Fibroblast of skin of left quadriceps (primary cell): ENCODE results near the gene BAZ1B.
"Not testable (repeated sequence)": the region's sequence is repeated elsewhere in the genome, so short reads cannot be mapped to it uniquely, and the experiment has no call there.

Source experiments
- DNase-seq, 2 experiments: peaks; one replicate each; pipeline ENCODE4 v3.0.0-alpha.2; 2013; ENCODE audit warnings: low read depth in 2 of 2

Gene BAZ1B

DNA sequence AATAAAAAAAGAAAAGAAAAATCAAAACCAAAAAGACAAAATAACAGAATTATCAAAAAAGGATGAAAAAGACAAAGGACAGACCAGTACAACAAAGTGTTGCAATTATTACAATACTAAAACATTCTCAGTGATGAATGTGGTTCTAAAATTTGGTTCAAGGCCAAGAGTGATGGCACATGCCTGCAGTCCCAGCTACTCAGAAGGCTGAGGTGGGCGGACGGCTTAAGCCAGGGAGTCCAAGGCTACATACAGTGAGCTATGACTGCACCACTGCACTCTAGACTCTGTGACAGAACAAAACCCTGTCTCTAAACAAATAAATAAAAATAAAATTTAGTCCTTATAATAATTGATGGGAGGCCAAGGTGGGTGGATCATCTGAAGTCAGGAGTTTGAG, 14.5 kb downstream of the BAZ1B start:
- no peak for DNase-seq

DNA sequence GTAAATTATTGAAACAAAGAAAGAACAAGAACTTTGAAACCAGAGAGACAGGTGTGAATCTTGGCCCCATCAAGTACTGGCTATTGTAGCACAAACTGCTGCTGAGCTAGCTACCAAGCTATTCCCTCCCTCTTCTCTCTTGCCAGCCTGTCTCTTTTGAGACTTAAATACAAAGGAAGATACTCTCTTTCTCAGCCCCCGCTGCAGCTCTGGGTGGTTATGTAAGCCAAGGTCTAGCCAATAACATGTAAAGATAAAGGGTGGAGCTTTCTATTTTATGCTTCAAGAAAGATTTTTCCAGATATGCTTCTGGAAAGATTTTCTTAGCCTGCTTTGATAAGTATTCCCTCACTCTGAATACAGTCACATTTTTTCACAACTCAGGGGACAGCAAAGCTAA, 17.2 kb downstream of the BAZ1B start:
- DNase-seq = no peak

DNA sequence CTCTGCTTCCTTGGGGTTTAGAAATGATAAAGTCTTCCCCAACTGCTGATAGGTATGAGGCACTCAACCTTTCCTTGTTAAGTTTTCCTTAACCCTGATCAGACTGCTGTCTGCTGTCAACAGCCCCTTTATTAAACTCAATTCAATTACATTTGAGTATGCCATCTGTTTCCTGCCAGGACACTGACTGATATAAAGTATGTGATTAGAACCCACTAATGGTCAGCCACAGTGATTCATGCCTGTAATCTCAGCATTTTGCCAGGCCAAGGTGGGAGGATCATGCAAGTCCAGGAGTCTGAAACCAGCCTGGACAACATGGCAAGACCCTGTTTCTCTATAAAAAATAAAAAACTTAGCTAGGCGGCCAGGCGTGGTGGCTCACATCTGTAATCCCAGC, 18.1 kb downstream of the BAZ1B start:
- no peak for DNase-seq

DNA sequence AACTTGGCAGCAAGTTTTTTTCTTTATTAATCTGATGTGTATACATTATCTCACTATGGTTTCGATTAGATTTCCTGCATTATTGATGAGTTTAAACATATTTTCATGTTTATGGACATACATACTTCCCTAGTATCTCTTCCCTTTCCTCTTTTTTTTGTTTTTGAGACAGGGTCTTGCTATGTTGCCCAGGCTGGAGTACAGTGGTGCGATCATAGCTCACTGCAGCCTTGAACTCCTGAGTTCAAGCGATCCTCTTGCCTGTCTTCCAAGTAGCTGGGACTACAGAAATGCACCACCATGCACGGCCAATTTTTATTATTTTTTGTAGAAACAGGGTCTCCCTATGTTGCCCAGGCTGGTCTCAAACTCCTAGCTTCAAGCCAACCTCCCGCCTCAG, 18.9 kb downstream of the BAZ1B start:
- DNase-seq = no peak

DNA sequence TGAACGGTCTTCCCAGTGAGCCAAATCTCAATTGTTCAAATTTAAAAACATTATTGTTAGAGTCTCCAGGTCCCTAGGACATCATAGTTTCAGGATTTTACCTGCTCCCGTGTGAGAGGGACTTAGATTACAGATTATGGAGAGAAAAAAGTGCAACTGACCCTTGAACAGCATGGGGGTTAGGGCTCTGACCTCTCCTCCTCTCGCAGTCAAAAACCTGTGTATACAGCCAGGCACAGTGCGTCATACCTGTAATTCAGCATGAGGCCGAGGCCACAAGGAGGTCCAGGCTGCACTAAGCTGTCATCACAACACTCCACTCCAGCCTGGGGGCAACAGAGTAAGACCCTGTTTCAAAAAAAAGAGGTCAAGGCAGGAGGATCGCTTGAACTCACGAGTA, 25.5 kb downstream of the BAZ1B start:
- DNase-seq = no peak

DNA sequence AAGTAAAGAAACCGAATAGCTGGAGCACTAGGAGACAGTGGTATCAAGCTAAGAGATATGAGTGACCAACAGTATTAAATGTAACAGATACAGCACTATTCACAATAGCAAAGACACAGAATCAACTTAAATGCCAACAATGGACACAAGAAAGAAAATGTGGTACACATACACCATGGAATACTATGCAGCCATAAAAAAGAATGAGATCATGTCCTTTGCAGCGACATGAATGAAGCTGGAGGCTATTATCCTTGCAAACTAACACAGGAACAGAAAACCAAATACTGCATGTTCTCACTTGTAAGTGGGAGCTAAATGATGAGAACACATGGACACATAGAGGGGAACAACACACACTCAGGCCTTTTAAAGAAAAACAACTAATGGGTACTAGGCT, 26.6 kb downstream of the BAZ1B start:
- DNase-seq = not testable (repeated sequence)

DNA sequence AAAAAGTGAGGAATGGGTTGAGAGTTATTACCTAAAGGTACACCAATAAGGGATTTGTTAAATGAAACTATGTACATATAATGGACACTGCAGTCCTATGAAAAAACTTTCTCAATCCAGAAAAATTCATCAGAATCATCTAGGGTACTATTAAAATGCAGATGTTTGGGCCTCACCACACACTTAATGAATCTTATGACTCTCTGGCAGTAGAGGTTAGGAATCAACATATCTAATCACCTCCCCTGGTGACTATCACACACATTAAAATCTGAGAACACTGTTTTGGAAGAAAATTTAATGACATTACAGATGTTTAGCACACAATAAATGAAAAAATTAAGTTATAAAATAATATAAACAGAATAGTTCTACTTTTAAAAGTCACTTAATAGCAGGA, 32.1 kb downstream of the BAZ1B start:
- DNase-seq = no peak

DNA sequence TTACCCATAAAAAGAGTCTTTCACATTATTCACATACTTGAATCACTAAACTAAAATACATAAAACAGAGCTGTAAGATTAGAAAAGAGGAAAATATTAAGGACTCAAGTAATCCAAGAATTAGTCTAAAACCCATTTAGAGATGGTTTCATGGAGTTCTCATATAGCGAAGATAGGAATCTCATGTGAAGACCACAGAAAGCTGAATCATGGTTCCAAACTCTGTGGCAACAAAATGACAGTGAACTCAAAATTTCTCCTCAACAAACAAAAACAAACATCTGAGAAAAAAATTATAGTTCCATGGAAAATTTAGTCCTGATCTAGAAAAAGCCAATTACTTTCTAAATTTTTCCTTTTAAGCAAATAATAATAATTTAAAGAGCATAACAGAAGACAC, 34.6 kb downstream of the BAZ1B start:
- no peak for DNase-seq

DNA sequence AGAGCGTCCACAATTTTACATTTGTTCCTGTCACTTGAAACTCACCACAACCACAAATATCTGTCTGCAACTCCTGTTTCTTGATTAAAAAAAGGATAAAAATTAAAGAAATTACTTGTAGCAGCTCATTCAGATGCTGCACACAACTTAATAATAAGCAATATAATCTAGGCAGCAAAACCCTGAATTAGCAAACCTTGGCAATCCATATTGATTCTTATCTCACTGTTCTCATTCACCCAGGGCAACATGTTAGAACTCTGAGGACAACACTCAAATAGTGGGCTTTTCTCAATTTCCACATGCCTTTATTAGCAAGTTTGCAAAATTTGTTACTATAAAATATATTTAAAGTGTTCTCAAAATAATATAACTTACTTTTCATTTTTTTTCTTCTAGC, 38.9 kb downstream of the BAZ1B start:
- no peak for DNase-seq

DNA sequence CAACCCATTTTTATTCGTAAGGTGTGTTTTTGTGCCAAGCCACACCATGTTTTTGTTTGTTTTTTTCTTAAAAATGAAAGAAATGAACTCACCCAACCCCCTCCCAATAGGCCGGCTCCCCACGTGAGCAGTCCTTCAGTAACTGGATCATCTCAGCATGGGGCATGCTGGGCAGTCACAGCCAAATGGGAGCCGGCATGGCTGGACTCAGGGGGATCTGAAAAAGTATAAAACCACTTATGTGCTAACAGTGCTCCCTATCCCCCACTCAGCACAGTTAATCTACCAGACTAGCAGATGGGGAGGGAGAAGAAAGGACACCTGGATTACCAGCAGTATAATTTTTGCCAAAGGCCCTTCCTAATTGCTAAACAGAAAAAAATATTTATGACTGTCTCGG, 39.3 kb downstream of the BAZ1B start:
- DNase-seq = no peak

DNA sequence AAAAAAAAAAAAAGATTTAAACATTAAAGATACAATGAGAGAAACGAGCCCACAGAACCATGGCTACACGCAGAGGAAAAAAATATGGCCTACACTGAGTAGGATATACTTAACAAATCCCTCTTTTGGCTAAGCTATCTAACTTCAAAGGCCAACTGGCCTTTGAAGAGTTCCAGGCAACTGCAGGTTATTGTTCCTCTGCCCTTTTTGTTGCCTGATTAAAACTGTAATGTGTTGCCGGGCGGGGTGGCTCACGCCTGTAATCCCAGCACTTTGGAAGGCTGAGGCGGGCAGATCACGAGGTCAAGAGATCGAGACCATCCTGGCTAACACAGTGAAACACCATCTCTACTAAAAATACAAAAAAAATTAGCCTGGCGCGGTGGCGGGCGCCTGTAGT, 40.6 kb downstream of the BAZ1B start:
- not testable (repeated sequence) for DNase-seq

DNA sequence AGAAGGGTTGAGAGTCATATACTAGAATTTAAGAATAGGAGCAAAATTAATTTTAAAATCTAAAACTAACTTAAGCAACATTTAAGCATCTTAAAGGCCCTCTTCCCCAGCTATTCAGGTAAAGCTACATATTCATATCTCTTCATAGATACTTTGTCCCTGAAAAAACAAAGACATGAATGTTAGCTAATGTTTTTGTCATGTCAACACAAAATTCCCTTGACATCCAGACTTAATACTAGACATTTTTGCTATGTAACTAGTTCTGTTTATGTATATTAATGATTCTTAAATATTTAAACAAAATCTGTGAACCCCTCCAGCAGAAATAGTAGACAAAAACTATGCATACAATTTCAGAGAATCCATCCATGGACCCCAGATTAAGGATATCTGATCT, 43.5 kb downstream of the BAZ1B start:
- DNase-seq = no peak

DNA sequence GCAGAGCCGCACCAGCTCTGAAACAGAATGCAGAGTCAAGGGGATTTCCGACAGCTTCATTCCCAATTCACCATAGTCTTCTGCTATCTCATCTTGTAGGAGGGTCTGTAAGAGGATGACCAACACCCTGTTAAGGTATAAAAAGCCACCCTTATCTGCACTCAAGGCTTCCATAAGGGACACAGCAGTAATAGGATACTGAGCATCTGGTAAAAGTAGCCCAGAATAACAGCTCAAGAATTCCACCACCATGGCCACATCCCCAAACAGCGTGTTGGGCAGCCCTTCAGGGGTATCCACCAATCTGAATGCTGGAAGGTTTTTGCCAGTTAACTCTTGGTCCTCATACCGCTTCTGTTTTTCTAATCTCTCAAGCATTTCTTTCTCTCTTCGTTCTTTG, 44.7 kb downstream of the BAZ1B start:
- no peak for DNase-seq

DNA sequence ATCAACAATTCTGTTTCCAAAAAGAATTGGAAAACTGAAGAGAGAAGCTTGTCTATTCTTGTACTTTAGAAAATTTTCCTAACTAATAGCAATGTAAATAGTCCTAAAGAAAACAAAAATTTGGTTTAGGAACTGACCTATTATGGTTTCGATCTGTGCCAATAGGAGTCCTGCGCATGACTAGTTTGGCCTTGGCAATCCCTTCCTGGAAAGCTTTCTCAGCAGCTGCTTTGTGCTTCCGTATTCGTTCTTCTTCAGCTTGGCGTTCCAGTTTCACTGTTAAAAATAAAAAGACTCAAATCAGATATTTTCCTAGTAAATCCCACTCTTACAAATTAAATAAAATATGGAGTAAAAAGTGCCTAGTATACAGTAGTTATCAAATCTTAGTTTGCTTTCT, 51.9 kb downstream of the BAZ1B start:
- DNase-seq = no peak

DNA sequence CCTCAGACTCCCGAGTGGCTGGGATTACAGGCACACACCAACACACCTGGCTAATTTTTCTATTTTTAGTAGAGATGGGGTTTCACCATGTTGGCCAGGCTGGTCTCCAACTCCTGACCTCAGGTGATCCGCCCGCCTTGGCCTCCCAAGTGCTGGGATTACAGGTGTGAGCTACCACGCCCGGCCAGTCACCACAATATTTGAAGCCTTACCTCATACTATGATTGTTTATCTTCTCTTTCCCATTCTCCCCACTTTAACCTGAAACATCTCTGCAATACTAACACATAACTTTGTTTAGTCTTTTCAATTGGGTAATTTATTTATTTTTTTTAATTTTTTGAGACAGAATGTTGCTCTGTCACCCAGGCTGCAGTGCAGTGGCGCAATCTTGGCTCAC, 55.0 kb downstream of the BAZ1B start:
- DNase-seq = not testable (repeated sequence)

DNA sequence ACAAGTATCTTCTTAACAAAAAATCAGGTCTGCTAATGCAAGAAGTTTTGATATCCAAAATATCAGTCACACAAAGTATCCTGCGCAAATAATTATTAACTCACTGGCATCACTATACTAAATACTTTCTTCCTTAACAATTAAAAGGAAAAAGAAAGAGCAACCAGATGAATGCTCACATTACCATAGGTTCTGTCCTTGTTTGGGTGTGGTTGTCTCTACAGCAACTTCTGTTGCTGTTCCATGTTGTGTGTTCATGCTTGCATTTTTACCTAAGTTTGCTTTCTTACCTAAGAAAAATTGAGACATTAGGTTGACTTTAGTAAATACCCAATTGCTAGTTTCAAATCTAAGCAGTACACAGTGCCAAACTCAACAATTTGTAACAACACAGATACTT, 56.0 kb downstream of the BAZ1B start:
- no peak for DNase-seq

DNA sequence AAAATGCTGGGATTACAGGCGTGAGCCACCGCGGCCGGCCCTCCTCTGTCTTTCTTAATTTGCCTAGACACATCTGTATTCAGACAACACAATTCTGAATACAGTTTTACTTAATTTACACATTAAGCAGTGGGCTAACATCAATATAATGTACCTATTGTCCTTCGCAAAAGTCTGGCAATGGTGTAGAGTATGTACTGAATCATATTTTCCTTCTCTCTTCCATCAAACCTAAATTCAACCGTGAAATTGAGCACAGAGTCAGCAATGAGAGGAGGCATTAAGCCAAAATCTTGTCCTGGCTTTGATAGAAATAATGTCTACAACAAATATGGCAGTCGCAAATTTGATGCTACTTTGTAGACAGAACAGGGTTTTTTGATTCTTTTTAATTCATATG, 58.1 kb downstream of the BAZ1B start:
- no peak for DNase-seq

DNA sequence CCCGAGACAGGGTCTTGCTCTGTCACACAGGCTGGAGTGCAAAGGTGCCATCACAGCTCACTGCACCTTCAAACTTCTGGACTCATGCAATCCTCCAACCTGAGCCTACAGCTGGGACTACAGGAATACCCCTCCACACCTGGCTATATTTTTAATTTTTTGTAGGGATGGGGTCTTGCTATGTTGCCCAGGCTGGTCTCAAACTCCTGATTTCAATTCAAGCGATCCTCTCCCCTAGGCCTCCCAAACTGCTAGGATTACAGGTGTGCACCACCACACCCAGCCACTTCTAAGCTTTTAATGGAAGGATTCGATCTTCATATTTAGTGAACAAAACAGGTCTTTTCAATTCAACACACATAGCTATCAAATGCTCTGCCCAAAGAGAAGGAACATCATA, 58.8 kb downstream of the BAZ1B start:
- DNase-seq = no peak

DNA sequence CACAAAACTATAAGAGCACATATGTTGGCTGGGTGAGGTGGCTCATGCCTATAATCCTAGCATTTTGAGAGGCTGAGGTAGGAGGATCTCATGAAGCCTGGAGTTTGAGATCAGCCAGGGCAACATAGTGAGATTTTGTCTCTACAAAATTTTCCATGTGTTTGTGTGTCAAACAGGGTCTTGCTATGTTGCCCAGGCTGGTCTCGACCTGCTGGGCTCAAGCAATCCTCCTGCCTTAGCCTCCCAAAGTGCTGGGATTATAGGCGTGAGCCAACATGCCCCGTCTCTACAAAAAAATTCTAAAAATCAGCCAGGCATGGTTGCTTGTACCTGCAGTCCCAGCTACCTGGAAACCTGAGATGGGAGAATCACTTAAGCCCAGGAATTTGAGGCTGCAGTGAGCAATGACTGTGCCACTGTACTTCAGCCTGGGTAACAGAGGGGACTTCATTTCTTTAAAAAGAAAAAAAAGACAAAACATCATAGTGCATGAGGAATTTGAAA, 60.3 kb downstream of the BAZ1B start:
- no peak for DNase-seq

DNA sequence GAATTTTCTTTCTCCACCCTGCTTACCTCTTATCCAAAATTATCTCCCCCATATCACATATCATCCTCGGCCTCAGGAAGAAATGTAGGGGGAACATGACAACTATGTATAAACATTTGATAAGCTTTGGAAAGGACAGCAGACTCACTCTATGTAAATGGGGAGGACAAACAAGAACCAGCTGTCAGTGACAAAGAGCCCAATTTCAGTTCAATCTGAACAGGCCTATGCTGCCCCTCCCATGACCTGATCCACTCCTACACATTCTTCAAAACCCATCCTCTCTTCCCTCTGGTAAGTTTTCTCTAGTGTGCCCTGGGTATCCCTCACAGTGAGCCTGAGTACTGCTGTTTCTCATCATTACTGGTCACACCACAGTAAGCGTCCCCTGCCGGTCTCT, 67.7 kb downstream of the BAZ1B start:
- DNase-seq = no peak

DNA sequence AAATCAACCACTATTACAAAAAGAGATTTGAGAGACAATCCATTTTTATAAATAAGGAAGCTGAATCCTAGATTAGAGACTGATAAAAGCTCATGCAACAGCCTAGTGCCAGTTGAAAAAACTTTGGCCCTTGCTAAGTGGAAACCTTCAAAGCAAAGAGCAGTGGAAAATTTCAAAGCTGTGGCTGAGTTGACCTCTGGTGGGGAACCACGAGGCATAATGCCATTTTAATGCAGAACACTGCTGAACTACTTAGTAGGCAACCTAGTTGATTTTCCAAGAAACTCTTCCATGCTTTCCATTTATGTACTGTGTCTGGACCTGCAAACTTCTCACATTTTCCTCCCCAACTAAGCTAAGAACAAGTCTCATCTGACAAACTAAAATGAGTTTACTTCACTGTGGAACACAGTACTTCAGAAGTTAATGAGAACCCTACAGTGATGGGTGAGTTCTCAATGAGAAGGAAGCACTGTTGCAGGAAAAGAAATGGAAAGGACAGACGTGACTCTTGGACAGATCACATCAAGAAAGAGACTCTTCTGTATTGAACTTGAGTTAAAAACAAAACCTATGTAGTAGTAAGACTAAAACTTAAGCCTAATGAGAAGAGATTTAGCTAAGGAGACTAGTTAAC, 69.0 kb downstream of the BAZ1B start:
- DNase-seq = no peak

DNA sequence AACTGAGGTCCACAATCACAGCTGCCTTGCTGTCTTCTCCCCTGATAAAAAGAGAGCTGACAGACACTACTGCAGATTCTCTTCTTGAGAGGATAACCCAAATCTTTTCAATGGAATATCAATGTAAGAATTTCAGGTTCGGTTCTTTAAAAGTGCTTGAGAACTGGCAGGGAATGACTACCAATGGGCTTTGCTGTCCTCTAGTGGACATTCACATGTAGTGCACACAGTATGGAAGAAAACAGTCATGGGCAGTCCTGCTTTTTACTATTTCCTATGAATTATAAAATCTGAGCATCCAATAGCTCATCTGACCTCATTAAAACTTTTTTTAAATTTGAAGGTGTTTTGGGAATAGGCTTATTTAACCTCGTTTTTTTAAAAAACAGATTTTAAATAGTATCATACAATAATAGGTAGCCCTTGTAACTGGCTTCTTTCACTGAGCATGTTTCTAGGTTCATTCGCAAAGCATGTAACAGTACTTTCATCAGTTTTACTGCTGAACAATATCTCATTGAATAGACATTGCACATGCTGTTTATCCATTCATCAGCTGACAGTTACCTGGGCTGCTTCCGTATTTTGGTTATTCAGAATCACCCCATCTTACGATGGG, 70.2 kb downstream of the BAZ1B start:
- DNase-seq = peak; percentile 22 to 25

DNA sequence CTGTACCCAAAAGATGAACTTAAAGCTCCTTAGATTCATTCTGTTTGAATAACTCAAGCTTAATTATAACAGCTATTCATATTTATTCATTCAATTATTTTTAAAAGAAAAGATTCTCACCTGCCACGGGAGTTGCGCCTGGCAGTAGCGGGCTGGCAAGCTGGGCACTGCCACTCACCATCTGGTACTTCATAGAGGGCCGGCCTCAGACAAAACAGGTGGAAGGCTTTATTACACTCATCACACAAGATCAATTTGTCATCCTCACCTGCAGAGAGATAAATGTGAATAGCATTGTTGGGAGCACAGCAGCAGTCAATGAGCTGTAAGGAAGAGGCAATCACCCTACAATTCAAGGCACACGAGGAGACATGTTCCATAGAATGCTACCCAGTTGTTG, 72.7 kb downstream of the BAZ1B start:
- DNase-seq = no peak

DNA sequence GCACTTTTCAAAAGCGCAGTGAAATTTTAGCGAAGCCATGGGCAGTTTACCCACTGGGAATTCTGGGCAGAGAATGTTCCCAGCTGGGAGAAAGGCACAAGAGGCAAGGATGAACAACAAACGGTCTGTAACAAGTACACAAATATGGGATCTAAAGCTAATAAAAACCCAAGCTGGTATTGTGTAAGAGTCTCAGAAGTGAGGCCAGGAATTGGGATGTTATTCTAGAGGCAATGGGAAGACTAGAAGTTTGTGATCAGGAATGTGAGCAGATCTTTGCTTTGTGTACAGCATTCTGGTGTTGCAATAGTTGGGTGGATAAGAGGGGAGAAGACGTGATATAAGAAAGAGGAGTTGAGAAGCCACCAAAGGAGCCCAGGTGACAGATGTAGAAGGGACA, 73.5 kb downstream of the BAZ1B start:
- DNase-seq = no peak
